Ishikawa (cell line): ENCODE data around the gene ACSL3.

Experiments
- EP300 ChIP-seq: IDR thresholded peaks from 2 replicates; pipeline ENCODE4 v1.6.1; 2012; ENCODE audit warnings: borderline replicate concordance
- NFIC ChIP-seq: IDR thresholded peaks from 2 replicates; pipeline ENCODE4 v1.6.1; 2012
- REST ChIP-seq: IDR thresholded peaks from 2 replicates; pipeline ENCODE4 v1.6.1; 2012; ENCODE audit warnings: low read depth, mild to moderate bottlenecking
- TCF12 ChIP-seq: IDR thresholded peaks from 2 replicates; pipeline ENCODE4 v1.6.1; 2012; ENCODE audit warnings: low read depth
- USF1 ChIP-seq: IDR thresholded peaks from 2 replicates; pipeline ENCODE4 v1.6.1; 2012
- YY1 ChIP-seq: IDR thresholded peaks from 2 replicates; pipeline ENCODE4 v1.6.1; 2012; ENCODE audit warnings: low read depth
- TF ChIP-seq, protein P1 (sequence below): IDR thresholded peaks from 2 replicates; pipeline ENCODE4 v1.6.1; 2012

DNA sequence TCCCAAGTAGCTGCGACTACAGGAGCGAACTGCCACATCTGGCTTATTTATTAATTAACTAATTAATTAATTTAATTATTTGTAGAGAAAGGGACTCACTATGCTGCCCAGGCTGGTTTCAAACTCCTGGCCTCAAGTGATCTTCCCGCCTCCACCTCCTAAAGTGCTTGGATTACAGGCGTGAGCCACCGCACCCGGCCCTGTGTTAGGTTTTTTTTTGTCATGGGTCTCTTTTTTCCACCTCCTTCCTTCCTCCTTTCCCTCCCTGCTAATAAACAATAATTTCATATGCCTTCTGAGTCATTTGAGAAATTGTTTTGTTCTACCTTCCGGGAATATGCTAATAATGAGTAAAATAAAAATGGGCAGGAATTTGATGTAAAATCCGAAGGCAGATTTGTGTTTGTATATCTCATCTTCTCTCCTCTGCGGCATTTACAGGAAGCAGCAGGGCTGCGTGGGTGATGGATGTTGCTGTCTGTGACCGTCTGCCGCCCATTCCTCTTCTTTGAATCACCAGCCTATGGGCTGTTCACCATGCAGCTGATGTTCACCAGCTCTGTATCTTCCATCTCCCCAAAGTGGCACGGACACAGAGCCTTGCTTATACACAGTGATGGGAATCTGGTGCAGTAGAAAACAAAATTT is 89.9 kb downstream of the ACSL3 start:
- TF ChIP-seq TCF12 (no peak), EP300 (no peak), NFIC (no peak), YY1 (no peak), USF1 (no peak), REST (no peak)
- TF ChIP-seq, protein P1, sequence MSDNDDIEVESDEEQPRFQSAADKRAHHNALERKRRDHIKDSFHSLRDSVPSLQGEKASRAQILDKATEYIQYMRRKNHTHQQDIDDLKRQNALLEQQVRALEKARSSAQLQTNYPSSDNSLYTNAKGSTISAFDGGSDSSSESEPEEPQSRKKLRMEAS = no peak
